CD8-positive, alpha-beta memory T cell (primary cell): ENCODE results near the gene ZFHX3. TPM values are rescaled to one million over a fixed set of nuclear protein-coding genes. Genes with fewer than 3 reads are reported as not detected.

Source experiments
- CTCF ChIA-PET: fragments of 350-600 bp; sonication (Branson Sonifier 250); formaldehyde crosslinking; loops from one replicate; lab custom pipeline; 2021; ENCODE audit warnings: antibody characterized with exemption; lab: Charles Lee
- POLR2A ChIA-PET: fragments of 350-600 bp; sonication (Branson Sonifier 250); formaldehyde crosslinking; loops from one replicate; lab custom pipeline; 2021; ENCODE audit warnings: antibody characterized with exemption; lab: Charles Lee
- DNase-seq, 5 donors: peaks; one replicate each; pipeline versions ENCODE4 v3.0.0 to v3.0.0-alpha.2; 2020 to 2022; ENCODE audit warnings: mixed read lengths in 1 of 5
- H3K27ac ChIP-seq: one replicate; pipeline ENCODE4 v1.7.0; 2013; ENCODE audit warnings: low read depth, mild to moderate bottlenecking, low read length, moderate library complexity
- H3K27me3 ChIP-seq: 2 replicates; pipeline ENCODE4 v1.7.0; 2013; ENCODE audit warnings: low read length, mild to moderate bottlenecking; ENCODE audit not compliant: insufficient read depth, poor library complexity, severe bottlenecking
- H3K36me3 ChIP-seq: 2 replicates; pipeline ENCODE4 v1.7.0; 2013; ENCODE audit warnings: mild to moderate bottlenecking, low read length, moderate library complexity; ENCODE audit not compliant: insufficient read depth
- H3K4me1 ChIP-seq: 2 replicates; pipeline ENCODE4 v1.7.0; 2013; ENCODE audit warnings: mild to moderate bottlenecking, low read length, moderate library complexity; ENCODE audit not compliant: insufficient read depth
- H3K4me3 ChIP-seq: 2 replicates; pipeline ENCODE4 v1.7.0; 2013; ENCODE audit warnings: mild to moderate bottlenecking, low read length
- H3K9me3 ChIP-seq: 2 replicates; pipeline ENCODE4 v1.7.0; 2013; ENCODE audit warnings: mild to moderate bottlenecking, low read length
- H3K27ac Mint-ChIP-seq, 8 donors: one replicate each; pipeline ENCODE4 v1.8.0; 2020 to 2021; ENCODE audit warnings: mixed read lengths in 8 of 8, mild to moderate bottlenecking in 6 of 8, inconsistent platforms in 3 of 8, moderate library complexity in 3 of 8
- H3K27me3 Mint-ChIP-seq, 2 donors: one replicate each; pipeline ENCODE4 v1.8.0; 2020 to 2021; ENCODE audit warnings: mixed read lengths in 2 of 2, mild to moderate bottlenecking in 1 of 2, moderate library complexity in 1 of 2
- H3K36me3 Mint-ChIP-seq, 3 donors: one replicate each; pipeline ENCODE4 v1.8.0; 2020 to 2021; ENCODE audit warnings: mixed read lengths in 3 of 3, inconsistent platforms in 1 of 3, mild to moderate bottlenecking in 1 of 3
- H3K4me1 Mint-ChIP-seq, 3 donors: one replicate each; pipeline ENCODE4 v1.8.0; 2020 to 2021; ENCODE audit warnings: mixed read lengths in 3 of 3, inconsistent platforms in 1 of 3, mild to moderate bottlenecking in 1 of 3
- H3K4me3 Mint-ChIP-seq, 7 donors: one replicate each; pipeline ENCODE4 v1.8.0; 2020 to 2021; ENCODE audit warnings: mixed read lengths in 7 of 7, mild to moderate bottlenecking in 6 of 7, moderate library complexity in 4 of 7, inconsistent platforms in 2 of 7
- H3K9me3 Mint-ChIP-seq, 5 donors: one replicate each; pipeline ENCODE4 v1.8.0; 2020 to 2022; ENCODE audit warnings: mixed read lengths in 5 of 5, mild to moderate bottlenecking in 3 of 5, moderate library complexity in 2 of 5, inconsistent platforms in 1 of 5
- polyA plus RNA-seq: library from polyadenylated mRNA; unstranded; fragments of 300-500 nt; fragmentation: Illumina TruSeq; gene quantifications from one replicate; pipeline ENCODE4 v1.2.3, GENCODE V29; 2021
- total RNA-seq, 2 experiments: library from RNA; stranded (reverse); gene quantifications; one replicate each; pipeline ENCODE4 v1.2.3, GENCODE V29; 2021

ZFHX3 gene
- total and polyA plus RNA-seq, 3 experiments from 2014 or later = 0.13 to 0.22 (median 0.20) TPM

DNA sequence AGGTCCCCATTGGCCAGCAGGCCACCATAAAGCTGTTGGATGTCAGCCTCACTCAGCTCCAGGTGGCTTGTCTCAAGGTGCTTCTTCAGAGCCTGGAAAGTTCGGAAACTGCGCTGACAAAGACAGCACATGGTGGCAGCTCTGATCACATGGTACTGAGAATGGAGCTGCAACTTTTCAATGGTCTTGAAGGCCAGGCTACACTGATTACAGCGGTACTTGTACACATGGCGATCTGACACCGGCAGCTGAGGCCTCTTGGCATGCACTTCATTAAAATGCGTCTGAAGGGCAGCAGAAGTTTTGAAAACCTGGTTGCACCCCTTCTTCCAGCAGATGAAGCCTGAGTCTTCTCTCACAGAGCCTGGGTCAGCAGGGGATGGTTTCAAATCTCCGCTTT, 249.7 kb downstream of the ZFHX3 start:
- no peaks in the 10 kb centered on the region for H3K9me3 ChIP-seq
- peaks cover 0 to 2% (median 0%) of the 10 kb centered on the region in 5 donors for H3K9me3 Mint-ChIP-seq
- H3K27ac ChIP-seq = no peak overlapping the region
- H3K27me3 ChIP-seq = no peaks in the 10 kb centered on the region
- no peak overlapping the region for H3K4me3 Mint-ChIP-seq
- no peak overlapping the region for H3K27ac Mint-ChIP-seq
- H3K4me1 Mint-ChIP-seq = no peaks in the 10 kb centered on the region
- peaks cover 0 to 4% (median 0%) of the 10 kb centered on the region in 3 donors for H3K36me3 Mint-ChIP-seq
- H3K4me1 ChIP-seq = no peaks in the 10 kb centered on the region
- H3K36me3 ChIP-seq = no peaks in the 10 kb centered on the region
- POLR2A ChIA-PET = no interaction called here
- no peak overlapping the region for H3K4me3 ChIP-seq
- DNase-seq = no peak
- no peaks in the 10 kb centered on the region for H3K27me3 Mint-ChIP-seq
- CTCF ChIA-PET = no interaction called here

GRCh38 chr16:72797621-72798020, 250.3 kb downstream of the ZFHX3 start:
- H3K9me3 ChIP-seq = no peaks in the 10 kb centered on the region
- no peaks in the 10 kb centered on the region for H3K36me3 ChIP-seq
- CTCF ChIA-PET = no interaction called here
- H3K36me3 Mint-ChIP-seq = peaks cover 0 to 4% (median 0%) of the 10 kb centered on the region in 3 donors
- POLR2A ChIA-PET = no interaction called here
- H3K27ac Mint-ChIP-seq = no peak overlapping the region
- no peak overlapping the region for H3K4me3 Mint-ChIP-seq
- H3K4me1 Mint-ChIP-seq = no peaks in the 10 kb centered on the region
- no peaks in the 10 kb centered on the region for H3K27me3 Mint-ChIP-seq
- H3K4me3 ChIP-seq = no peak overlapping the region
- no peaks in the 10 kb centered on the region for H3K27me3 ChIP-seq
- H3K4me1 ChIP-seq = no peaks in the 10 kb centered on the region
- H3K27ac ChIP-seq = no peak overlapping the region
- no peak for DNase-seq
- peaks cover 0 to 2% (median 0%) of the 10 kb centered on the region in 5 donors for H3K9me3 Mint-ChIP-seq

DNA sequence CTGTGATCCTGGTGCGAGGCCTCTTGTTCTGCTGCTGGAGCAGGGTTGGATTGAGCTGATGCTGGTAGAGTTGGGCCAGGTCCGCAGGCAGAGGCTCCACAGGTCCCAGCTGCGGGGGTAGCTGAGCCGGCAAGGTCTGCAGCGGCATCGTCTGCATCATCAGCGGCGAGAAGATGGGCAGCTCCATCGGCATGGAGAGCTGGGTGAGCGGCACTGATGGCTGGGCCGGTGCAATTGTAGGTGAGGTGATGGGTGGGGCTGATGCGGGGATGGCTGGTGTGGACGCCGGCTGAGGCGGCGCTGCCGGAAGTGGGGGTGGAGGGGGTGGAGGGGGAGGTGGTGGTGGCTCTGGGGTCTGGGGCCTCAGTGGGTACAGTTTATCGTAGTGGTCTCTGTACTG, 251.7 kb downstream of the ZFHX3 start:
- no peaks in the 10 kb centered on the region for H3K9me3 ChIP-seq
- ChIA-PET CTCF (no interaction called here), POLR2A (no interaction called here)
- no peaks in the 10 kb centered on the region for H3K4me1 ChIP-seq
- no peaks in the 10 kb centered on the region for H3K36me3 ChIP-seq
- H3K27ac ChIP-seq = no peak overlapping the region
- no peak overlapping the region for H3K4me3 ChIP-seq
- H3K4me1 Mint-ChIP-seq = no peaks in the 10 kb centered on the region
- H3K27me3 ChIP-seq = no peaks in the 10 kb centered on the region
- peaks cover 0 to 2% (median 0%) of the 10 kb centered on the region in 5 donors for H3K9me3 Mint-ChIP-seq
- no peak overlapping the region for H3K27ac Mint-ChIP-seq
- peaks cover 0 to 4% (median 0%) of the 10 kb centered on the region in 3 donors for H3K36me3 Mint-ChIP-seq
- no peaks in the 10 kb centered on the region for H3K27me3 Mint-ChIP-seq
- no peak overlapping the region for H3K4me3 Mint-ChIP-seq
- no peak for DNase-seq

GRCh38 chr16:72794986-72795385, 252.9 kb downstream of the ZFHX3 start:
- no peak overlapping the region for H3K27ac Mint-ChIP-seq
- Histone ChIP-seq H3K27me3 (no peaks in the 10 kb centered on the region), H3K4me3 (no peak overlapping the region), H3K4me1 (no peaks in the 10 kb centered on the region), H3K9me3 (no peaks in the 10 kb centered on the region), H3K36me3 (no peaks in the 10 kb centered on the region), H3K27ac (no peak overlapping the region)
- H3K4me1 Mint-ChIP-seq = no peaks in the 10 kb centered on the region
- POLR2A ChIA-PET = no interaction called here
- H3K27me3 Mint-ChIP-seq = no peaks in the 10 kb centered on the region
- H3K9me3 Mint-ChIP-seq = peaks cover 0 to 2% (median 0%) of the 10 kb centered on the region in 5 donors
- CTCF ChIA-PET = no interaction called here
- no peak overlapping the region for H3K4me3 Mint-ChIP-seq
- DNase-seq = no peak
- H3K36me3 Mint-ChIP-seq = peaks cover 0 to 4% (median 0%) of the 10 kb centered on the region in 3 donors

DNA sequence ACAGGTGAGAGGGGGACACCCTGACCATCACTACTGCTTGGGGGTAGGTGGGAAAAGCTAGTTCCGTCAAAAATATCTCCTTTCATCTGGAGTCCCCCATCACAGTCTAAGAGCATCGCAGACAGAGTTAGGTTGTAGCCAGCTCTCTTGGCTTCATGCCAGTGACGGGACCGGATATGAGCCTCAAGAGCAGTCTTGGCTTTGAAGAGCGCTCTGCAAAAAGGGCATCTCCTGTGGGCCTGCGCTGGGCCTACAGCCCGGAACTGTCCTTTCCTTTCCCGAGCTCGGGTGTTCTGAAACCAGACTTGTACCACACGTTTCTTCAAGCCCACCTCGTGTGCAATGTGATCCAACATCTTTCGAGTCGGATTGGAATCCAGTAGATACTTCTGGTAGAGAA, 253.6 kb downstream of the ZFHX3 start:
- DNase-seq = no peak
- Mint-ChIP-seq H3K36me3 (peaks cover 0 to 4% (median 0%) of the 10 kb centered on the region in 3 donors), H3K4me3 (no peak overlapping the region), H3K4me1 (no peaks in the 10 kb centered on the region), H3K9me3 (peaks cover 0 to 2% (median 0%) of the 10 kb centered on the region in 5 donors), H3K27ac (no peak overlapping the region), H3K27me3 (peaks cover 0 to under 1% of the 10 kb centered on the region in 2 donors)
- H3K27me3 ChIP-seq = no peaks in the 10 kb centered on the region
- POLR2A ChIA-PET = no interaction called here
- no peaks in the 10 kb centered on the region for H3K4me1 ChIP-seq
- no peak overlapping the region for H3K27ac ChIP-seq
- H3K36me3 ChIP-seq = no peaks in the 10 kb centered on the region
- no peaks in the 10 kb centered on the region for H3K9me3 ChIP-seq
- CTCF ChIA-PET = no interaction called here
- no peak overlapping the region for H3K4me3 ChIP-seq

GRCh38 chr16:72793716-72794115, 254.2 kb downstream of the ZFHX3 start:
- Mint-ChIP-seq H3K27ac (no peak overlapping the region), H3K4me3 (no peak overlapping the region), H3K36me3 (peaks cover 0 to 4% (median 0%) of the 10 kb centered on the region in 3 donors), H3K4me1 (peaks cover 0 to under 1% (median 0%) of the 10 kb centered on the region in 3 donors), H3K27me3 (peaks cover 0 to 4% of the 10 kb centered on the region in 2 donors), H3K9me3 (peaks cover 0 to 2% (median 0%) of the 10 kb centered on the region in 5 donors)
- no peaks in the 10 kb centered on the region for H3K4me1 ChIP-seq
- no peak for DNase-seq
- no peaks in the 10 kb centered on the region for H3K9me3 ChIP-seq
- H3K36me3 ChIP-seq = no peaks in the 10 kb centered on the region
- CTCF ChIA-PET = no interaction called here
- no peak overlapping the region for H3K4me3 ChIP-seq
- H3K27ac ChIP-seq = no peak overlapping the region
- POLR2A ChIA-PET = no interaction called here
- H3K27me3 ChIP-seq = no peaks in the 10 kb centered on the region

DNA sequence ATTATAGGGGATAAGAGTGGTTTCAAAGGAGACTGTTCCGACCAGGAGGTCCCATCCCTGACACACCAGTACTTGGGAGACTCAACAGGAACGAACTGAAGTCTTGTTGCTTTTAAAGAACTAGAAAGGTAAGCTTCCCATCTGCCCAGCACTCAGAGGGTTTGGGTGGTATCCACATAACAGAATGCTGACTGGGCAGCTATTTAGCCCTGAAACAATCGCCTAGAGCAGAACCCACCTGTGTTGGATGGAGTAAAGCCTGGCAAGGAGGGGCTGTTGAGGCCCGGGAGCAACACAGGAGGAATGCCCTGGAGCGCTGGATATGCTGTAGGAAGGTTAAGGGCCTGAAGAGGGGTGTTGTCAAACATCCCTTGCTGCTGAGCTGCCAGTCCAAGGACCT, 254.9 kb downstream of the ZFHX3 start:
- Histone ChIP-seq H3K4me1 (no peaks in the 10 kb centered on the region), H3K4me3 (no peak overlapping the region), H3K27ac (no peak overlapping the region), H3K9me3 (no peaks in the 10 kb centered on the region), H3K27me3 (no peaks in the 10 kb centered on the region), H3K36me3 (no peaks in the 10 kb centered on the region)
- CTCF ChIA-PET = no interaction called here
- Mint-ChIP-seq H3K27me3 (peaks cover 4% of the 10 kb centered on the region in 2 donors), H3K4me1 (peaks cover 1 to 7% (median 2%) of the 10 kb centered on the region in 3 donors), H3K27ac (no peak overlapping the region), H3K36me3 (peaks cover 0 to 4% (median 0%) of the 10 kb centered on the region in 3 donors), H3K9me3 (peaks cover 0 to 2% (median 0%) of the 10 kb centered on the region in 5 donors), H3K4me3 (no peak overlapping the region)
- no peak for DNase-seq
- POLR2A ChIA-PET = no interaction called here

- Histone ChIP-seq H3K27ac (no peak overlapping the region), H3K4me1 (no peaks in the 10 kb centered on the region), H3K4me3 (no peak overlapping the region), H3K9me3 (no peaks in the 10 kb centered on the region), H3K27me3 (no peaks in the 10 kb centered on the region), H3K36me3 (no peaks in the 10 kb centered on the region)
- H3K4me3 Mint-ChIP-seq = no peak overlapping the region
- H3K9me3 Mint-ChIP-seq = peaks cover 0 to under 1% (median 0%) of the 10 kb centered on the region in 5 donors
- ChIA-PET POLR2A (no interaction called here), CTCF (no interaction called here)
- peaks cover 9 to 18% (median 13%) of the 10 kb centered on the region in 3 donors for H3K4me1 Mint-ChIP-seq
- peaks cover 0 to 4% (median 0%) of the 10 kb centered on the region in 3 donors for H3K36me3 Mint-ChIP-seq
- no peak for DNase-seq
- peaks cover 10 to 11% of the 10 kb centered on the region in 2 donors for H3K27me3 Mint-ChIP-seq
- no peak overlapping the region for H3K27ac Mint-ChIP-seq
Observed at GRCh38 chr16:72791786-72792185, 256.1 kb downstream of the ZFHX3 start.
